Measurements from ENCODE around the gene PHAF1. TPM values are rescaled to one million over a fixed set of nuclear protein-coding genes. Genes with fewer than 3 reads are reported as not detected.

Gene PHAF1
- total and polyA plus RNA-seq, 2 of the 13 experiments (the other 11 are each of a cell fraction or from before 2014, with no cell fraction given), result 48.3 to 174 TPM

DNA sequence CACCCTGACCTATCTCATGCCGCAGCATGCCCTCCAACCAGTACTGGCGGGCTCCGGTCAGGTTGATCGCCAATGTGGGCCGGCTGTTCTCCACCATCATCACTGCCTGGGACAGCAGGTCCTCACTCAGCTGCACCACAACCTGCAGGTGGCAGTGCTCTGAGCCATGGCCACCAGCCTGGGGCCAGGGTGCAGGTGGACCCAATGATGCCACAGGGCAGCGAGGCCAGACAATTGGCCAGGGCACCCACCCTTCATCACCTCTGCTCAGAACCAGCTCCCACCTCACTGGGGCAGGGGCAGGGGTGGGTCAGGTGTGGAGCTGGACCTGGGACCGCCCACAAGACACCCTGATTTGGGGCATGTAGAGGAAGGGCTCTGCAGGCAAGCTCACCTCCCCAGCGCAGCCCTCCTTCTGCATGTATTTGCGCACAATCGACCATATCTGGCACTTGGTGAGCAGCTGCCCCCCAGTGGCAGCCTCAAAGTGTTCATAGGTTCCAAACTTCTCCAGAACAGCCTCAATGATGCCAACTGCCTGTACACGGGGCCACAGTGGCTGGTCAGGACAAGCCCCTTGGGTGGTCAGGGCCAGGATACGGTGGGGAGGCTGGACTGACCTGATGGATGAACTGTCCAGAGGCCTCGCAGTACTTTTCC is 69.8 kb downstream of the PHAF1 start (continued):
- TF ChIP-seq, protein P1, sequence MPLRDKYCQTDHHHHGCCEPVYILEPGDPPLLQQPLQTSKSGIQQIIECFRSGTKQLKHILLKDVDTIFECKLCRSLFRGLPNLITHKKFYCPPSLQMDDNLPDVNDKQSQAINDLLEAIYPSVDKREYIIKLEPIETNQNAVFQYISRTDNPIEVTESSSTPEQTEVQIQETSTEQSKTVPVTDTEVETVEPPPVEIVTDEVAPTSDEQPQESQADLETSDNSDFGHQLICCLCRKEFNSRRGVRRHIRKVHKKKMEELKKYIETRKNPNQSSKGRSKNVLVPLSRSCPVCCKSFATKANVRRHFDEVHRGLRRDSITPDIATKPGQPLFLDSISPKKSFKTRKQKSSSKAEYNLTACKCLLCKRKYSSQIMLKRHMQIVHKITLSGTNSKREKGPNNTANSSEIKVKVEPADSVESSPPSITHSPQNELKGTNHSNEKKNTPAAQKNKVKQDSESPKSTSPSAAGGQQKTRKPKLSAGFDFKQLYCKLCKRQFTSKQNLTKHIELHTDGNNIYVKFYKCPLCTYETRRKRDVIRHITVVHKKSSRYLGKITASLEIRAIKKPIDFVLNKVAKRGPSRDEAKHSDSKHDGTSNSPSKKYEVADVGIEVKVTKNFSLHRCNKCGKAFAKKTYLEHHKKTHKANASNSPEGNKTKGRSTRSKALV (CRISPR knock-in tag; IDR thresholded peaks at IDR 0.05), result no peak
- TF ChIP-seq NRL (CRISPR knock-in tag; IDR thresholded peaks at IDR 0.05; ENCODE audit: borderline replicate concordance) (no peak), ZNF501 (CRISPR knock-in tag; IDR thresholded peaks at IDR 0.05) (no peak), ZNF256 (CRISPR knock-in tag; conservative IDR thresholded peaks at IDR 0.05) (no peak), SETDB1 (CRISPR knock-in tag; IDR thresholded peaks at IDR 0.05; ENCODE audit: borderline replicate concordance) (no peak), PAF1 (CRISPR knock-in tag; IDR thresholded peaks at IDR 0.05) (no peak), BHLHE40 (IDR thresholded peaks at IDR 0.05; ENCODE audit: low read length) (no peak), ZSCAN30 (CRISPR knock-in tag; IDR thresholded peaks at IDR 0.05) (no peak), NCOR1 (IDR thresholded peaks at IDR 0.05; ENCODE audit: borderline replicate concordance, low read length) (no peak), ZNF431 (CRISPR knock-in tag; IDR thresholded peaks at IDR 0.05; ENCODE audit: borderline replicate concordance, low read depth) (no peak), SMARCE1 (IDR thresholded peaks at IDR 0.05; ENCODE audit: borderline replicate concordance) (no peak), RCOR2 (CRISPR knock-in tag; IDR thresholded peaks at IDR 0.05) (no peak), ZNF672 (CRISPR knock-in tag; IDR thresholded peaks at IDR 0.05) (0 out of 2 replicates have a peak, but pooled peaks have one; percentile 35)
- TF ChIP-seq, protein P2, sequence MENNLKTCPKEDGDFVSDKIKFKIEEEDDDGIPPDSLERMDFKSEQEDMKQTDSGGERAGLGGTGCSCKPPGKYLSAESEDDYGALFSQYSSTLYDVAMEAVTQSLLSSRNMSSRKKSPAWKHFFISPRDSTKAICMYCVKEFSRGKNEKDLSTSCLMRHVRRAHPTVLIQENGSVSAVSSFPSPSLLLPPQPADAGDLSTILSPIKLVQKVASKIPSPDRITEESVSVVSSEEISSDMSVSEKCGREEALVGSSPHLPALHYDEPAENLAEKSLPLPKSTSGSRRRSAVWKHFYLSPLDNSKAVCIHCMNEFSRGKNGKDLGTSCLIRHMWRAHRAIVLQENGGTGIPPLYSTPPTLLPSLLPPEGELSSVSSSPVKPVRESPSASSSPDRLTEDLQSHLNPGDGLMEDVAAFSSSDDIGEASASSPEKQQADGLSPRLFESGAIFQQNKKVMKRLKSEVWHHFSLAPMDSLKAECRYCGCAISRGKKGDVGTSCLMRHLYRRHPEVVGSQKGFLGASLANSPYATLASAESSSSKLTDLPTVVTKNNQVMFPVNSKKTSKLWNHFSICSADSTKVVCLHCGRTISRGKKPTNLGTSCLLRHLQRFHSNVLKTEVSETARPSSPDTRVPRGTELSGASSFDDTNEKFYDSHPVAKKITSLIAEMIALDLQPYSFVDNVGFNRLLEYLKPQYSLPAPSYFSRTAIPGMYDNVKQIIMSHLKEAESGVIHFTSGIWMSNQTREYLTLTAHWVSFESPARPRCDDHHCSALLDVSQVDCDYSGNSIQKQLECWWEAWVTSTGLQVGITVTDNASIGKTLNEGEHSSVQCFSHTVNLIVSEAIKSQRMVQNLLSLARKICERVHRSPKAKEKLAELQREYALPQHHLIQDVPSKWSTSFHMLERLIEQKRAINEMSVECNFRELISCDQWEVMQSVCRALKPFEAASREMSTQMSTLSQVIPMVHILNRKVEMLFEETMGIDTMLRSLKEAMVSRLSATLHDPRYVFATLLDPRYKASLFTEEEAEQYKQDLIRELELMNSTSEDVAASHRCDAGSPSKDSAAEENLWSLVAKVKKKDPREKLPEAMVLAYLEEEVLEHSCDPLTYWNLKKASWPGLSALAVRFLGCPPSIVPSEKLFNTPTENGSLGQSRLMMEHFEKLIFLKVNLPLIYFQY (CRISPR knock-in tag; IDR thresholded peaks at IDR 0.05; ENCODE audit: borderline replicate concordance), result no peak
- TF ChIP-seq, protein P3, sequence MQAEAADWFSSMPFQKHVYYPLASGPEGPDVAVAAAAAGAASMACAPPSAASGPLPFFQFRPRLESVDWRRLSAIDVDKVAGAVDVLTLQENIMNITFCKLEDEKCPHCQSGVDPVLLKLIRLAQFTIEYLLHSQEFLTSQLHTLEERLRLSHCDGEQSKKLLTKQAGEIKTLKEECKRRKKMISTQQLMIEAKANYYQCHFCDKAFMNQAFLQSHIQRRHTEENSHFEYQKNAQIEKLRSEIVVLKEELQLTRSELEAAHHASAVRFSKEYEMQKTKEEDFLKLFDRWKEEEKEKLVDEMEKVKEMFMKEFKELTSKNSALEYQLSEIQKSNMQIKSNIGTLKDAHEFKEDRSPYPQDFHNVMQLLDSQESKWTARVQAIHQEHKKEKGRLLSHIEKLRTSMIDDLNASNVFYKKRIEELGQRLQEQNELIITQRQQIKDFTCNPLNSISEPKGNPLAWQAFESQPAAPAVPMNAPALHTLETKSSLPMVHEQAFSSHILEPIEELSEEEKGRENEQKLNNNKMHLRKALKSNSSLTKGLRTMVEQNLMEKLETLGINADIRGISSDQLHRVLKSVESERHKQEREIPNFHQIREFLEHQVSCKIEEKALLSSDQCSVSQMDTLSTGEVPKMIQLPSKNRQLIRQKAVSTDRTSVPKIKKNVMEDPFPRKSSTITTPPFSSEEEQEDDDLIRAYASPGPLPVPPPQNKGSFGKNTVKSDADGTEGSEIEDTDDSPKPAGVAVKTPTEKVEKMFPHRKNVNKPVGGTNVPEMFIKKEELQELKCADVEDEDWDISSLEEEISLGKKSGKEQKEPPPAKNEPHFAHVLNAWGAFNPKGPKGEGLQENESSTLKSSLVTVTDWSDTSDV (CRISPR knock-in tag; IDR thresholded peaks at IDR 0.05), result no peak
- TF ChIP-seq, protein P4, sequence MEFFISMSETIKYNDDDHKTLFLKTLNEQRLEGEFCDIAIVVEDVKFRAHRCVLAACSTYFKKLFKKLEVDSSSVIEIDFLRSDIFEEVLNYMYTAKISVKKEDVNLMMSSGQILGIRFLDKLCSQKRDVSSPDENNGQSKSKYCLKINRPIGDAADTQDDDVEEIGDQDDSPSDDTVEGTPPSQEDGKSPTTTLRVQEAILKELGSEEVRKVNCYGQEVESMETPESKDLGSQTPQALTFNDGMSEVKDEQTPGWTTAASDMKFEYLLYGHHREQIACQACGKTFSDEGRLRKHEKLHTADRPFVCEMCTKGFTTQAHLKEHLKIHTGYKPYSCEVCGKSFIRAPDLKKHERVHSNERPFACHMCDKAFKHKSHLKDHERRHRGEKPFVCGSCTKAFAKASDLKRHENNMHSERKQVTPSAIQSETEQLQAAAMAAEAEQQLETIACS (CRISPR knock-in tag; IDR thresholded peaks at IDR 0.05), result no peak
- TF ChIP-seq, protein P5, sequence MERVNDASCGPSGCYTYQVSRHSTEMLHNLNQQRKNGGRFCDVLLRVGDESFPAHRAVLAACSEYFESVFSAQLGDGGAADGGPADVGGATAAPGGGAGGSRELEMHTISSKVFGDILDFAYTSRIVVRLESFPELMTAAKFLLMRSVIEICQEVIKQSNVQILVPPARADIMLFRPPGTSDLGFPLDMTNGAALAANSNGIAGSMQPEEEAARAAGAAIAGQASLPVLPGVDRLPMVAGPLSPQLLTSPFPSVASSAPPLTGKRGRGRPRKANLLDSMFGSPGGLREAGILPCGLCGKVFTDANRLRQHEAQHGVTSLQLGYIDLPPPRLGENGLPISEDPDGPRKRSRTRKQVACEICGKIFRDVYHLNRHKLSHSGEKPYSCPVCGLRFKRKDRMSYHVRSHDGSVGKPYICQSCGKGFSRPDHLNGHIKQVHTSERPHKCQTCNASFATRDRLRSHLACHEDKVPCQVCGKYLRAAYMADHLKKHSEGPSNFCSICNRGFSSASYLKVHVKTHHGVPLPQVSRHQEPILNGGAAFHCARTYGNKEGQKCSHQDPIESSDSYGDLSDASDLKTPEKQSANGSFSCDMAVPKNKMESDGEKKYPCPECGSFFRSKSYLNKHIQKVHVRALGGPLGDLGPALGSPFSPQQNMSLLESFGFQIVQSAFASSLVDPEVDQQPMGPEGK (CRISPR knock-in tag; IDR thresholded peaks at IDR 0.05), result no peak

All from HepG2 (cell line).